ENCODE results near the gene BCL3.

DNA sequence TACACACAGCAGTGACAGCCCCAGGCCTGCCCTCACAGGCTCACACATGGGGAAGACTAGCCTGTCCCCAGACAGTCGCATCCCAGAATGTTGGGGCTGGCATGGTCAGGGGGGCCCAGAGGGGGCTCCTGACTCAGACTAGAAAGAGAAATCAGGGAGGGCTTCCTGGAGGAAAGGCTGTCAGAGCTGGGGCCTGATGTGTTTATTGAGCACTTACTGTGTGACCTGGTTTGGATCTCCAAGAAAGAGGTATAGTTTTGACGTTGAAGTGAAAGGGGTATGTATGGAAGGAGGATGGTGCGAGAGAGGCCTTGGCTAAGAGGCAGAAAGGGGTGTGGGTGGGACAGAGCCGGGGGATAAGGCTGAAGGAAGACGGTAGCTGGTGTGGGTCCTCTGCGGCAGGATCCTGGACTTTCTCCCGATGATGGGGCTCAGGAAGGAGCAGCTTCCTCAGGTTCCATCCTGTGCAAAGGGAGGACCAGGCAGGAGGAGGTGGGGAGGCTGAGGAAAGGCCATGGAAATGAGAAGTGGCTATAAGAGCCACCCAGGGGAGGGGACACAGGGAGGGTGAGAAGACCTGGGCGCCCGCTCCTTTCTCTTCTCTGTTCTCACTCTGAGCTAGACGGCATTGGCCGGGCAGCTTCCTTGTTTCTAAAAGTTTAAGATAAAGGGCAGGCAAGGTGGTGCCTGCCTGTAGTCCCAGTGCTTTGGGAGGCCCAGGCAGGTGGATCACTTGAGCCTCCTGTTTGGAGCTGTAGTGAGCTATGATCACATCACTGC, 16.1 kb upstream of the BCL3 start:
- TF ChIP-seq, protein P1, sequence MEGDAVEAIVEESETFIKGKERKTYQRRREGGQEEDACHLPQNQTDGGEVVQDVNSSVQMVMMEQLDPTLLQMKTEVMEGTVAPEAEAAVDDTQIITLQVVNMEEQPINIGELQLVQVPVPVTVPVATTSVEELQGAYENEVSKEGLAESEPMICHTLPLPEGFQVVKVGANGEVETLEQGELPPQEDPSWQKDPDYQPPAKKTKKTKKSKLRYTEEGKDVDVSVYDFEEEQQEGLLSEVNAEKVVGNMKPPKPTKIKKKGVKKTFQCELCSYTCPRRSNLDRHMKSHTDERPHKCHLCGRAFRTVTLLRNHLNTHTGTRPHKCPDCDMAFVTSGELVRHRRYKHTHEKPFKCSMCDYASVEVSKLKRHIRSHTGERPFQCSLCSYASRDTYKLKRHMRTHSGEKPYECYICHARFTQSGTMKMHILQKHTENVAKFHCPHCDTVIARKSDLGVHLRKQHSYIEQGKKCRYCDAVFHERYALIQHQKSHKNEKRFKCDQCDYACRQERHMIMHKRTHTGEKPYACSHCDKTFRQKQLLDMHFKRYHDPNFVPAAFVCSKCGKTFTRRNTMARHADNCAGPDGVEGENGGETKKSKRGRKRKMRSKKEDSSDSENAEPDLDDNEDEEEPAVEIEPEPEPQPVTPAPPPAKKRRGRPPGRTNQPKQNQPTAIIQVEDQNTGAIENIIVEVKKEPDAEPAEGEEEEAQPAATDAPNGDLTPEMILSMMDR (IDR thresholded peaks at IDR 0.05; ENCODE audit: low read depth, low read length), result no peak
- no peak for TF ChIP-seq EZH2phosphoT487 (IDR thresholded peaks at IDR 0.05; ENCODE audit: low read depth)

All from OCI-LY3 (cell line).